Upper lobe of left lung (tissue), 6 donors: Measurements from ENCODE around the gene HS6ST2. TPM values are rescaled to one million over a fixed set of nuclear protein-coding genes. Genes with fewer than 3 reads are reported as not detected.

ENCODE experiments used
- ATAC-seq, 2 donors: fragments of 200-7000 bp; cut with Tn5 transposase; one replicate each; pipeline ENCODE4 v1.9.1; 2022; ENCODE audit warnings: mild to moderate bottlenecking in 2 of 2, moderate library complexity in 2 of 2; ENCODE audit not compliant: low FRiP score in 2 of 2
- DNase-seq, 2 donors: peaks; one replicate each; pipeline ENCODE4 v3.0.0-alpha.2; 2019 to 2020
- H3K27ac ChIP-seq, 4 donors: fragments of 200-600 bp; sonication (generic); one replicate each; pipeline ENCODE4 v1.5.1; 2016 to 2019
- H3K27me3 ChIP-seq, 4 donors: fragments of 200-600 bp; sonication (generic); one replicate each; pipeline ENCODE4 v1.5.1; 2017 to 2019
- H3K36me3 ChIP-seq, 4 donors: fragments of 200-600 bp; sonication (generic); one replicate each; pipeline ENCODE4 v1.5.1; 2016 to 2019
- H3K4me1 ChIP-seq, 4 donors: fragments of 200-600 bp; sonication (generic); one replicate each; pipeline ENCODE4 v1.5.1; 2018 to 2019
- H3K4me3 ChIP-seq, 4 donors: fragments of 200-600 bp; sonication (generic); one replicate each; pipeline ENCODE4 v1.5.1; 2017 to 2019; ENCODE audit warnings: mild to moderate bottlenecking in 2 of 4, moderate library complexity in 1 of 4
- H3K9me3 ChIP-seq, 4 donors: fragments of 200-600 bp; sonication (generic); one replicate each; pipeline ENCODE4 v1.5.1; 2018 to 2019
- CTCF ChIP-seq, 6 experiments: fragments of 450-650 bp in 4 of 6; fragments of 200-600 bp in 2 of 6; sonication (generic) in 2 of 6; IDR thresholded peaks; one replicate each; pipeline ENCODE4 v1.5.1; 2016 to 2019; ENCODE audit warnings: antibody characterized with exemption in 6 of 6
- EP300 ChIP-seq, 4 donors: sonication (generic); formaldehyde crosslinking; IDR thresholded peaks; one replicate each; pipeline ENCODE4 v1.5.1; 2017; ENCODE audit warnings: antibody characterized with exemption in 4 of 4, control low read depth in 2 of 4
- POLR2A ChIP-seq, 4 donors: fragments of 450-650 bp; IDR thresholded peaks; one replicate each; pipeline ENCODE4 v1.5.1; 2016 to 2017; ENCODE audit warnings: antibody characterized with exemption in 4 of 4, mild to moderate bottlenecking in 2 of 4
- POLR2AphosphoS5 ChIP-seq, 2 donors: sonication (generic); formaldehyde crosslinking; IDR thresholded peaks; one replicate each; pipeline ENCODE4 v1.5.1; 2017; ENCODE audit warnings: antibody characterized with exemption in 2 of 2
- WGBS, 2 donors: methylation state at CpG; one replicate each; pipeline ENCODE4 v1.1.5; 2017 to 2018; 5-methylcytosine and 5-hydroxymethylcytosine counted together
- total RNA-seq, 6 donors: library from RNA; depleted of rRNA in 4 of 6; stranded (reverse); fragments of >200 nt in 4 of 6; gene quantifications; one replicate each; pipeline versions ENCODE4 v1.1.0 to v1.2.1, GENCODE V29; 2016 to 2021
- donor health status: DM: no; HTN: no; CAD: no; lungs with moderate emphysema.
- donor health status: DM: no; HTN: yes; CAD: no; lungs with severe emphysema.

HS6ST2 gene
- total RNA-seq, 6 donors from 2014 or later = 0.30 to 2.5 (median 1.2) TPM

GRCh38 chrX:132689612-132690563 is 268.5 kb downstream of the HS6ST2 start:
- DNase-seq (no peak), ATAC-seq (no peak)
- Histone ChIP-seq H3K27me3 (no peaks in the 10 kb centered on the region), H3K36me3 (no peaks in the 10 kb centered on the region), H3K4me3 (no peak overlapping the region), H3K9me3 (no peaks in the 10 kb centered on the region), H3K27ac (no peak overlapping the region), H3K4me1 (no peaks in the 10 kb centered on the region)
- WGBS, 2 donors = 48 to 77% methylated on average over 6 of the region's 6 CpGs
- TF ChIP-seq EP300 (IDR thresholded peaks at IDR 0.05) (no peak), CTCF (IDR thresholded peaks at IDR 0.05) (no peak), POLR2AphosphoS5 (IDR thresholded peaks at IDR 0.05) (no peak), POLR2A (IDR thresholded peaks at IDR 0.05) (no peak)

- no peak for TF ChIP-seq POLR2A (IDR thresholded peaks at IDR 0.05)
- no peak for TF ChIP-seq POLR2AphosphoS5 (IDR thresholded peaks at IDR 0.05)
- no peak for TF ChIP-seq EP300 (IDR thresholded peaks at IDR 0.05)
- TF ChIP-seq CTCF (IDR thresholded peaks at IDR 0.05) = no peak
- ATAC-seq (no peak), DNase-seq (no peak)
- Histone ChIP-seq H3K4me1 (no peaks in the 10 kb centered on the region), H3K9me3 (no peaks in the 10 kb centered on the region), H3K27me3 (no peaks in the 10 kb centered on the region), H3K4me3 (no peak overlapping the region), H3K27ac (no peak overlapping the region), H3K36me3 (no peaks in the 10 kb centered on the region)
- WGBS, 2 donors = 81 to 100% methylated on average over 1 to 4 of the region's 4 CpGs
Measured at GRCh38 chrX:132685276-132685675, 273.2 kb downstream of the HS6ST2 start.

DNA sequence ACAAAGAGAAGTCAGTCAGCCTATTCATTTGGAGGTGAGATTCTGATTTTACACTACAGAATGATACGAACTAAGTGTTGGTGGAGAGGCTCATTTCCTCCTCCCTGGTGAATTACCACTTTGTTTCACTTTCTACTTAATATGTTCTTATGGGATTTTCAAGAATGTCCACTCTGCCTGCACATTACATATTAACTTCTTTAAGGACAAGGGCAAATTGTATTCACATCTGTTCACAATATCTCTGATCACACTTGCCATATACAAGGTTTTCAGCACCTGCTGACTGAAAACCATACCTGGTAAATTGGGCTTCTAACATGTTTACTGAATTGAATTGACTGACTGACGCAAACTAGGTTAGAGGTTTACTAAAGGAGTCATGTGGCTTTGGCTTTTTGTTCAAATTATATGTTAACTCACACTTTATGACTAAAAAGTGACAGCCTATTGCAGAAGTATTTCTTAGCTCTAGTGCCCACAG is 281.2 kb downstream of the HS6ST2 start:
- no peaks in the 10 kb centered on the region for H3K27me3 ChIP-seq
- DNase-seq = no peak
- 55 to 58% methylated on average over 2 of the region's 2 CpGs for WGBS, 2 donors

DNA sequence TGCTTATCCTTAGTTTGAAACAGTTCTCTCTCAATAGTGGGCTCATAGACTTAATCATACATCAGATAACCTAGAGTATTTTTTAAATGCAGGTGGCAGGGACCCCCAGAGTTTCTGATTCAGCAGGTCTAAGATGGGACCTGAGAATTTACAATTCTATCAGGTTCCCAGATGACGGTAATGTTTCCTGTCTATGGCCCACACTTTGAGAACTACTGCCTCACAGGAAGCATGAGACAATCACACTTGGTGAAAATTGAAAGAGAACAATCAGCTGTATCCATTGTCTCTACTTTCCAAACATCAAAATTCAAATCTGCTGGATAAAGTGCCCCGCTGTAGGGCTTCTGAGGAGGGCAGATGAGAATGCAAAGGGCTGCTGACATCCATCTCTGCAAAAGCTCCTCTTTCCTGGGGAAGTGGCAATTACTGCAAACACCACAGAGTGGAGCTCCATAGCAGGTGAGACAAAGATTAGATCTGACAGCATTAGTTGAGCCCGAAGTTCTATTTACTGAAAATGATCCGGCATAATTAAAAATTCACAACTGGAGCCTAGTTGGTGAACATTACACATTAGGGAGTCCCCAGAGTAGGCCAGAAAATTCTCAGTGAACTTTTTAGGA is 281.8 kb downstream of the HS6ST2 start:
- H3K27me3 ChIP-seq = no peaks in the 10 kb centered on the region
- no peak overlapping the region for H3K27ac ChIP-seq
- WGBS, 2 donors = 48 to 50% methylated on average over 2 to 4 of the region's 4 CpGs
- no peak overlapping the region for H3K4me3 ChIP-seq
- no peaks in the 10 kb centered on the region for H3K4me1 ChIP-seq
- ATAC-seq = no peak
- TF ChIP-seq CTCF (IDR thresholded peaks at IDR 0.05) (no peak), POLR2A (IDR thresholded peaks at IDR 0.05) (no peak), POLR2AphosphoS5 (IDR thresholded peaks at IDR 0.05) (no peak), EP300 (IDR thresholded peaks at IDR 0.05) (no peak)
- no peak for DNase-seq
- no peaks in the 10 kb centered on the region for H3K36me3 ChIP-seq
- H3K9me3 ChIP-seq = no peaks in the 10 kb centered on the region

More for the DNA sequence above, 281.2 kb downstream of the HS6ST2 start:
- no peak for ATAC-seq
- Histone ChIP-seq H3K4me1 (no peaks in the 10 kb centered on the region), H3K36me3 (no peaks in the 10 kb centered on the region), H3K4me3 (no peak overlapping the region), H3K9me3 (no peaks in the 10 kb centered on the region), H3K27ac (no peak overlapping the region)
- TF ChIP-seq EP300 (IDR thresholded peaks at IDR 0.05) = no peak
- TF ChIP-seq CTCF (IDR thresholded peaks at IDR 0.05) = no peak
- TF ChIP-seq POLR2A (IDR thresholded peaks at IDR 0.05) = no peak
- no peak for TF ChIP-seq POLR2AphosphoS5 (IDR thresholded peaks at IDR 0.05)
